ENCODE data around the gene GATAD2B.
"Not testable (repeated sequence)": the region's sequence is repeated elsewhere in the genome, so short reads cannot be mapped to it uniquely, and the experiment has no call there.

GATAD2B gene

GRCh38 chr1:153775458-153776327 lies 147.1 kb downstream of the GATAD2B start:
- peak; percentile 20 for DNase-seq

DNA sequence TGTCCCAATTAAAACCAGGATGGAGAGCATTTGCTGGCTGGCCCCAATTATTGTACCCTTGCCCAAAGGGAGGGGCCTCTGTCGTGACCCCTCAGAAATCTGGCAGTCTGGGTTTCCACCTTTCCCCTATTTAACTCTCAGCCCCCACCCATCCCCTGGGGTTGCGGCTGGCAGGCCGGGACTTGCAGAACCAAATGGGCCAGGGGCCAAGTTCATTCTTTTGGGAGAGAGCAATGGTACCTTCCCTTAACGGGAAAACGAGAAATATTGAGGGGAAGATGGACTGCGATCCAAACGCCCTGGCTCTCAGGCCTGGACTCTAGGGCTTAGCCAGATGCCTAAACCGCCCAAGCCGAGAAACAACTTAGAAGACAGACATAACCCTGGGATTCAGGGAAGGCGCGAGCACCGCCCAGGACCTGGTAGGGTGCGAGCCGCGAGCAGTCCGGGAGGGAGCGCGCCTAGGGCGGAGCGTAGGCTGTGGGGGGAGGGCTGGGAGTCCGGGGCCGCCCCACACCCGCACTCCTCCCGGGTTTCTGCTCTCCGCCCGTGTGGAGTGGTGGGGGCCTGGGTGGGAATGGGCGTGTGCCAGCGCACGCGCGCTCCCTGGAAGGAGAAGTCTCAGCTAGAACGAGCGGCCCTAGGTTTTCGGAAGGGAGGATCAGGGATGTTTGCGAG lies 147.9 kb downstream of the GATAD2B start, which contains the start of gene SLC27A3:
Gene SLC27A3 (plus strand): TSS at position 628 of the 678 bp plus-strand sequence. CDS start 91 bp downstream, outside the sequence.
- peak; percentile 62 for DNase-seq

GRCh38 chr1:153774026-153774595 lies 148.7 kb downstream of the GATAD2B start:
- no peak for DNase-seq

- DNase-seq = no peak
These were observed 149.5 kb downstream of the GATAD2B start for GRCh38 chr1:153773096-153773921.

DNA sequence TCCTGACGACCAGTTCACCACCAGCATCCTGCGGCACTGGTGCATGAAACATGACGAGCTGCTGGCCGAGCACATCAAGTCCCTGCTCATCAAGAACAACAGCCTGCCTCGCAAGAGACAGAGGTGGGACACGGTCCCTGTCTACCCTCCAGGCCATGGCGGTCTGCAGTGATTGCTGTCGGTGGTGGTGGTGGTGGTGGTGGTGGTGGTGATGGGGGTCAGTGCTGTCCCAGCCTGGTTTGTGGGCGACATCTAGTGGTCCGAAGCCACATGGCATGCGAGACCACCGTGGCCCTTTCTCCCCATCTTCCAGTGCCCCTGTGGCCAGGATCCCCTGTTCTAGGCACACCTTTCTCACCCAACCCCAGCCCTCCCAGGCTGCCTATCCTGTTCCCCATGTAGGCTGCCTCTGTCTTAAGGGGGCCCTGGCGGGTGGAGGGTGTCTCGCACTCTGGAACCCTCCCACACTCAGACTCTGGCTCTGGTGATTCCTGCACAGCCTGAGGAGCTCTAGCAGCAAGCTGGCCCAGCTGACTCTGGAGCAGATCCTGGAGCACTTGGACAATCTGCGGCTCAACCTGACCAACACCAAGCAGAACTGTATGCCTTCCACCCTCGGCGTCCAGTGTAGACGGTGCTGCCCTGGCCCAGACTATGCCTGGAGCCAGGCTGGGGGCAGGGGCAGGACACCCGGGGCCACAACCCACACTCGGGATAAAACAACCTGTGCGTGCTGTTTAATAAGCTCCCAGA lies 150.8 kb downstream of the GATAD2B start:
- no peak for DNase-seq

DNA sequence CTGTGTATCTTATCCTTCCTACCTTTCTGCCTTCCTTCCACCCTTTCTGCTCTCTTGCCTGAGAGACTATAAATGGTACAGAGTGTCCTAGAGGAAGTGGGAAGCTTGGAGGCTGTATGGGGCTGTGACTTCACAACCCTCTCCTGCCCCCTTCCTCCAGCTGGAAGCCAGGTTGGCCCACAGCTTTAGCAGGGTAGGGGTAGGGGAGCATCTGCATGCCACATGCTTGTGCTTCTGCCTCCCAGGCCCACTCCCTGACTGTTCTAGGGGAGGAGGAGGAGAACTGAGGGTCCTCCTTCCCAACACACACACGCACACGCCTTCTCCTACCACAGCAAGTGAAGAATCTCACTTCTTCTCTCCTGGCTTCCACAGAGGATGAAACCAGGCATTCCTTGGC lies 151.5 kb downstream of the GATAD2B start:
- no peak for DNase-seq

DNA sequence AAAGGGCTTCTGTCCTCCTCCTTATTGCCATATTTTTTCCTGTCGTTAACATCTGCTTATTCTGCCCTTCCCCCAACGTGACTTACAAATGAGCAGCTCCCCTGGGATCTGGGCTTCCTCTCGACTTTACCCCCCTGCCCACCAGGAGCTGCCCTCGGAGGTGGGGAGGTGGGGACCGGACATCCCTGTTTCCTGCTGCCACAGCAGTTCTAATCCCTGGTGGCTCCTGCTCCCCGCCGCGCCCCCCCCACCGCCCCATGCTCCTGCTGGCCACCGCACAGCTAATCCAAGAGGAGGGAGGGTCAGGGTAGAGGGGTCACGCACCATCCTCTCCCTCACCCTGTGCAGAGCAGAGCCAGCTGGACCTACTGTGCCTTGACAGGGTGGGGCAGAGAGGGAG lies 152.0 kb downstream of the GATAD2B start:
- DNase-seq = no peak

GRCh38 chr1:153769221-153769620 lies 153.6 kb downstream of the GATAD2B start:
- DNase-seq = no peak

- no peak for DNase-seq
These were observed 154.2 kb downstream of the GATAD2B start for GRCh38 chr1:153768316-153769181.

- no peak for DNase-seq
These were observed 155.3 kb downstream of the GATAD2B start for GRCh38 chr1:153767519-153767918.

GRCh38 chr1:153766663-153767062 lies 156.1 kb downstream of the GATAD2B start:
- not testable (repeated sequence) for DNase-seq

GRCh38 chr1:153764310-153764709 lies 158.5 kb downstream of the GATAD2B start:
- DNase-seq = no peak

GRCh38 chr1:153763365-153764225 lies 159.2 kb downstream of the GATAD2B start:
- DNase-seq = peak; percentile 7

DNA sequence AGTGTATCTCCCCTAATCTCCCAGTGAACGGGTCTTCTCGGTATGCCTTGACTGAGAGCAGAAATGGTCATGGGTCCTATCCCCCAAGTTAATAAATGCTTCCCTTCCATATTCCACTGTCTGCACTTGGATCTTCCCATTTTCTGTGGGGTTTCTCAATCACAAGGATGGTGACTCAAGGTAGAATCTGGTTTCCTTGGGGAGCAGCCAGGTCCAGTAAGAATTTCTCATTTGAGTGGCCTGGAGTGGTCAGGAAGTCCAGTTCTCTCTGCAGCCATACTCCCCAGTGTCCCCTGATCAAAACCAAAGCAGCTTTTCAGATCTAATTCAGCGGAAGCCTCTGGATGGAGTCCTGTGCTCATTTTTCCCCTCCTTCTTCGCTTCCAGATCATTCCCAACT lies 162.3 kb downstream of the GATAD2B start:
- no peak for DNase-seq
